Measurements from ENCODE around the gene COL9A1. TPM values are rescaled to one million over a fixed set of nuclear protein-coding genes. Genes with fewer than 3 reads are reported as not detected.

COL9A1 gene
- total and polyA plus RNA-seq, 2 of the 4 experiments (the other 2 are of a cell fraction): not detected

DNA sequence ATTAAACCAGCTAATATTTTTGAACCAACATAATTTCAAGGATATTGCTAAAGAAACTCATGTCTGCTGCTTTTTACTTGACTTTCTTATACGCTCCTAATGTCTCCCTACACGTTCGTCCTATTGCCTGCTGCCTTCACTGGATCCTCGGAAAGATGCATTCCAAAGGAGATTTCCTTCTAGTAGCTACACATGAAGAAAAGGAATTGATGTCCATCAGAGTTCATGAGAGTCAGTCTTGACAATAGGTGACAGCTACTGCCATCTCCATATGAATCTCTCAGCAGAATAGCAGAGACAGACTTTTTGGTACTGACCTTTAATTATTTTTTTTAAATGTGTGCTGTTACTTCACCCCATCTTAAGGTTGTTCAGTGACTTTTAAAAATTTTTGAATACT is 24.2 kb upstream of the COL9A1 start:
- Histone ChIP-seq H3K36me3 (ENCODE audit: control insufficient read depth, insufficient read depth, low read length) (no peaks in the 10 kb centered on the region), H2AFZ (replicated peaks; ENCODE audit: low read length, poor library complexity) (no peak overlapping the region), H3K79me1 (ENCODE audit: low read depth in 1 of 2, low read length in 2 of 2) (no peaks in the 10 kb centered on the region), H4K8ac (ENCODE audit: low read depth in 2 of 2, low read length in 2 of 2) (no peak overlapping the region), H4K20me1 (ENCODE audit: insufficient read depth, low read length) (no peaks in the 10 kb centered on the region), H2BK15ac (ENCODE audit: low read depth, low read length) (no peak overlapping the region), H3K56ac (ENCODE audit: extremely low read depth, insufficient read depth, low read length) (no peak overlapping the region), H2AK5ac (ENCODE audit: low read depth, low read length) (no peak overlapping the region), H3K14ac (replicated peaks; ENCODE audit: low read depth, low read length) (no peak overlapping the region), H2BK120ac (ENCODE audit: low read depth, low read length) (no peak overlapping the region), H3K4ac (ENCODE audit: low read depth, low read length) (no peak overlapping the region), H2BK20ac (ENCODE audit: low read depth, low read length) (no peak overlapping the region), H3K9ac (ENCODE audit: low read depth, low read length) (no peak overlapping the region), H2AK9ac (replicated peaks; ENCODE audit: low read depth, low read length, poor library complexity) (no peak overlapping the region), H4K91ac (ENCODE audit: insufficient read depth, low read depth, low read length) (no peak overlapping the region), H3K9me3 (ENCODE audit: control insufficient read depth, insufficient read depth, low read length) (no peaks in the 10 kb centered on the region), H3K9me1 (ENCODE audit: insufficient read depth, low read length) (no peaks in the 10 kb centered on the region), H3K18ac (ENCODE audit: low read depth, low read length) (no peak overlapping the region), H3K4me1 (ENCODE audit: control insufficient read depth, insufficient read depth, low read length) (no peaks in the 10 kb centered on the region), H3K27ac (ENCODE audit: insufficient read depth, low read length) (no peak overlapping the region), H3K27me3 (ENCODE audit: control insufficient read depth, insufficient read depth, low read length) (peaks cover 5% of the 10 kb centered on the region; the same call in 1 of the 2 replicates), H4K5ac (ENCODE audit: low read depth, low read length) (no peak overlapping the region), H3K4me2 (ENCODE audit: low read depth, low read length) (no peak overlapping the region), H3K23ac (ENCODE audit: low read depth, low read length) (no peak overlapping the region), H2BK5ac (ENCODE audit: low read depth, low read length, poor library complexity, severe bottlenecking) (no peak overlapping the region), H3K4me3 (ENCODE audit: insufficient read depth, low read depth, low read length) (no peak overlapping the region)
- WGBS, 2 experiments (ENCODE audit: extremely low coverage in 2 of 2, insufficient read length in 1 of 2): no CpG with 5 or more reads among the region's 4 CpGs
- CTCF ChIA-PET: interaction anchor here (0.6 to 1.4 kb wide), 2 partner anchors 17 to 512 kb away, joined by 3 to 4 read pairs; no protein-coding TSS in a partner anchor
- TF ChIP-seq RCOR1 (IDR thresholded peaks at IDR 0.05; ENCODE audit: insufficient replicate concordance, low read length) (no peak), NFE2L2 (IDR thresholded peaks at IDR 0.05; ENCODE audit: low read depth, low read length) (no peak), RFX5 (IDR thresholded peaks at IDR 0.05; ENCODE audit: low read depth, low read length) (no peak), CEBPB (IDR thresholded peaks at IDR 0.05; ENCODE audit: low read depth, low read length) (no peak), FOS (IDR thresholded peaks at IDR 0.05; ENCODE audit: low read depth, low read length) (no peak), MAFK (IDR thresholded peaks at IDR 0.05; ENCODE audit: low read depth, low read length) (no peak), BHLHE40 (IDR thresholded peaks at IDR 0.05; ENCODE audit: low read depth, low read length) (no peak), SMC3 (IDR thresholded peaks at IDR 0.05; ENCODE audit: low read depth, low read length) (no peak), POLR2A (IDR thresholded peaks at IDR 0.05; ENCODE audit: low read depth, low read length) (no peak), RAD21 (IDR thresholded peaks at IDR 0.05; ENCODE audit: low read length) (no peak), CHD1 (IDR thresholded peaks at IDR 0.05; ENCODE audit: low read depth, low read length) (no peak), MXI1 (IDR thresholded peaks at IDR 0.05; ENCODE audit: borderline replicate concordance, low read depth, low read length) (no peak), MAZ (IDR thresholded peaks at IDR 0.05; ENCODE audit: borderline replicate concordance, low read depth, low read length) (no peak)
- TF ChIP-seq, protein P1, sequence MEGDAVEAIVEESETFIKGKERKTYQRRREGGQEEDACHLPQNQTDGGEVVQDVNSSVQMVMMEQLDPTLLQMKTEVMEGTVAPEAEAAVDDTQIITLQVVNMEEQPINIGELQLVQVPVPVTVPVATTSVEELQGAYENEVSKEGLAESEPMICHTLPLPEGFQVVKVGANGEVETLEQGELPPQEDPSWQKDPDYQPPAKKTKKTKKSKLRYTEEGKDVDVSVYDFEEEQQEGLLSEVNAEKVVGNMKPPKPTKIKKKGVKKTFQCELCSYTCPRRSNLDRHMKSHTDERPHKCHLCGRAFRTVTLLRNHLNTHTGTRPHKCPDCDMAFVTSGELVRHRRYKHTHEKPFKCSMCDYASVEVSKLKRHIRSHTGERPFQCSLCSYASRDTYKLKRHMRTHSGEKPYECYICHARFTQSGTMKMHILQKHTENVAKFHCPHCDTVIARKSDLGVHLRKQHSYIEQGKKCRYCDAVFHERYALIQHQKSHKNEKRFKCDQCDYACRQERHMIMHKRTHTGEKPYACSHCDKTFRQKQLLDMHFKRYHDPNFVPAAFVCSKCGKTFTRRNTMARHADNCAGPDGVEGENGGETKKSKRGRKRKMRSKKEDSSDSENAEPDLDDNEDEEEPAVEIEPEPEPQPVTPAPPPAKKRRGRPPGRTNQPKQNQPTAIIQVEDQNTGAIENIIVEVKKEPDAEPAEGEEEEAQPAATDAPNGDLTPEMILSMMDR (conservative IDR thresholded peaks at IDR 0.05; ENCODE audit: low read depth, low read length): no peak
- TF ChIP-seq, protein P2, sequence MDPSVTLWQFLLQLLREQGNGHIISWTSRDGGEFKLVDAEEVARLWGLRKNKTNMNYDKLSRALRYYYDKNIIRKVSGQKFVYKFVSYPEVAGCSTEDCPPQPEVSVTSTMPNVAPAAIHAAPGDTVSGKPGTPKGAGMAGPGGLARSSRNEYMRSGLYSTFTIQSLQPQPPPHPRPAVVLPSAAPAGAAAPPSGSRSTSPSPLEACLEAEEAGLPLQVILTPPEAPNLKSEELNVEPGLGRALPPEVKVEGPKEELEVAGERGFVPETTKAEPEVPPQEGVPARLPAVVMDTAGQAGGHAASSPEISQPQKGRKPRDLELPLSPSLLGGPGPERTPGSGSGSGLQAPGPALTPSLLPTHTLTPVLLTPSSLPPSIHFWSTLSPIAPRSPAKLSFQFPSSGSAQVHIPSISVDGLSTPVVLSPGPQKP (IDR thresholded peaks at IDR 0.05; ENCODE audit: borderline replicate concordance, low read depth, low read length): no peak
- TF ChIP-seq, protein P3, sequence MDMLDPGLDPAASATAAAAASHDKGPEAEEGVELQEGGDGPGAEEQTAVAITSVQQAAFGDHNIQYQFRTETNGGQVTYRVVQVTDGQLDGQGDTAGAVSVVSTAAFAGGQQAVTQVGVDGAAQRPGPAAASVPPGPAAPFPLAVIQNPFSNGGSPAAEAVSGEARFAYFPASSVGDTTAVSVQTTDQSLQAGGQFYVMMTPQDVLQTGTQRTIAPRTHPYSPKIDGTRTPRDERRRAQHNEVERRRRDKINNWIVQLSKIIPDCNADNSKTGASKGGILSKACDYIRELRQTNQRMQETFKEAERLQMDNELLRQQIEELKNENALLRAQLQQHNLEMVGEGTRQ (IDR thresholded peaks at IDR 0.05; ENCODE audit: low read depth, low read length): no peak
- dilution Hi-C loops (cut with HindIII; ENCODE audit: low sequenced_read_pairs, unreplicated experiment) (no loop called here), intact Hi-C loops (cut with micrococcal nuclease) (no loop called here), in situ Hi-C loops (cut with MboI; ENCODE audit: low sequenced_read_pairs) (no loop called here)
- no TSS peak for BruUV-seq (replicated peaks)
- DNase-seq (no peak), ATAC-seq (ENCODE audit: low read depth) (no peak)
- POLR2A ChIA-PET (ENCODE audit: unreplicated experiment): no interaction called here
